ENCODE measurements around the gene AKR1D1. TPM values are rescaled to one million over a fixed set of nuclear protein-coding genes. Genes with fewer than 3 reads are reported as not detected.

The AKR1D1 gene
- total and polyA plus RNA-seq, 2 experiments from 2014 or later: 0.18 TPM; not detected in 1

DNA sequence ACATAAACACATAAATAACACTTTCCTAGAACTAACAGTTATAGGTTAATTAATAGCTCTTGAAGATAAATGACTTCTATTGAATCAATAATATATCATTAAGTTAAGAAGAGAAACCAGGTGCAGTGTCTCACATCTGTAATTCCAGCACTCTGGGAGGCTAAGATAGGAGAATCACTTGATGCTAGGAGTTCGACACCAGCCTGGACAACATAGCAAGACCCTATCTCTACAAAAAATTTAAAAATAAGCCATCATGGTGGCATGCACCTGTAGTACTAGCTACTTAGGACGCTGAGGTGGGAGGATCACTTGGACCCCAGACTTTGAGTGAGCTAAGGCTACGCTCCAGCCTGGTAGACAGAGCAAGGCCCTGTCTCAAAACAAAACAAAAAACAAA is 38.8 kb downstream of the AKR1D1 start:
- H3K27me3 ChIP-seq: no peaks in the 10 kb centered on the region
- H3K4me3 ChIP-seq: no peak overlapping the region
- H3K9me3 ChIP-seq (ENCODE audit: low read depth): no peaks in the 10 kb centered on the region
- no peaks in the 10 kb centered on the region for H3K36me3 ChIP-seq
- no peak for DNase-seq (ENCODE audit: low read depth in 1 of 2, low spot score in 1 of 2)
- peaks cover 12% of the 10 kb centered on the region for H3K4me1 ChIP-seq (ENCODE audit: low read depth)
- TF ChIP-seq, protein P1, sequence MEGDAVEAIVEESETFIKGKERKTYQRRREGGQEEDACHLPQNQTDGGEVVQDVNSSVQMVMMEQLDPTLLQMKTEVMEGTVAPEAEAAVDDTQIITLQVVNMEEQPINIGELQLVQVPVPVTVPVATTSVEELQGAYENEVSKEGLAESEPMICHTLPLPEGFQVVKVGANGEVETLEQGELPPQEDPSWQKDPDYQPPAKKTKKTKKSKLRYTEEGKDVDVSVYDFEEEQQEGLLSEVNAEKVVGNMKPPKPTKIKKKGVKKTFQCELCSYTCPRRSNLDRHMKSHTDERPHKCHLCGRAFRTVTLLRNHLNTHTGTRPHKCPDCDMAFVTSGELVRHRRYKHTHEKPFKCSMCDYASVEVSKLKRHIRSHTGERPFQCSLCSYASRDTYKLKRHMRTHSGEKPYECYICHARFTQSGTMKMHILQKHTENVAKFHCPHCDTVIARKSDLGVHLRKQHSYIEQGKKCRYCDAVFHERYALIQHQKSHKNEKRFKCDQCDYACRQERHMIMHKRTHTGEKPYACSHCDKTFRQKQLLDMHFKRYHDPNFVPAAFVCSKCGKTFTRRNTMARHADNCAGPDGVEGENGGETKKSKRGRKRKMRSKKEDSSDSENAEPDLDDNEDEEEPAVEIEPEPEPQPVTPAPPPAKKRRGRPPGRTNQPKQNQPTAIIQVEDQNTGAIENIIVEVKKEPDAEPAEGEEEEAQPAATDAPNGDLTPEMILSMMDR (IDR thresholded peaks at IDR 0.05; ENCODE audit: low read depth, low read length): no peak
- H3K27ac ChIP-seq: no peak overlapping the region

DNA sequence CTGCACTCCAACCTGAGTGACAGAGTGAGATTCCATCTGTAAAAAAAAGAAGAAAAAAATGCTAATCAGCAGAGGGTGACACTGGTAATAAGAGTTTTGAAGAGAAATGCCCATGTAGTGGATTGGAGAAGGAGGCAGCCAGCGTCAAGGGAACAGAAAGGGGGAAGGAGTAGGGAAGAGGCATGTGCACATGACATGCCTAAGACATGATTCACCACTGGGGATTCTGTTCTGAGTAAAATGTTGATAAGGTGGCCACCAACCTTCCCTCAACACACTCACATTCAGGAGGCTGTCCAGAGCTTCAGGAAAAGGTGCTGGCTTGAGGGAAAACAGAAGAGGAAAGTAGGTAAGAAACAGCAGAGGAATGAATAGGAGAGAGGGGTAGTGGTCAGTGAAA is 39.9 kb downstream of the AKR1D1 start:
- no peaks in the 10 kb centered on the region for H3K27me3 ChIP-seq
- H3K4me3 ChIP-seq: no peak overlapping the region
- no peaks in the 10 kb centered on the region for H3K9me3 ChIP-seq (ENCODE audit: low read depth)
- H3K27ac ChIP-seq: no peak overlapping the region
- no peaks in the 10 kb centered on the region for H3K36me3 ChIP-seq
- TF ChIP-seq, protein P1 (IDR thresholded peaks at IDR 0.05; ENCODE audit: low read depth, low read length): no peak
- peaks cover 18% of the 10 kb centered on the region for H3K4me1 ChIP-seq (ENCODE audit: low read depth)
- peak in 1 of 2 donors; percentile 92 for DNase-seq (ENCODE audit: low read depth in 1 of 2, low spot score in 1 of 2)

- TF ChIP-seq, protein P1 (IDR thresholded peaks at IDR 0.05; ENCODE audit: low read depth, low read length): no peak
- Histone ChIP-seq H3K9me3 (ENCODE audit: low read depth) (no peaks in the 10 kb centered on the region), H3K4me1 (ENCODE audit: low read depth) (peaks cover 12% of the 10 kb centered on the region), H3K36me3 (no peaks in the 10 kb centered on the region), H3K27me3 (no peaks in the 10 kb centered on the region), H3K4me3 (no peak overlapping the region), H3K27ac (no peak overlapping the region)
- no peak for DNase-seq (ENCODE audit: low read depth in 1 of 2, low spot score in 1 of 2)
Measured at GRCh38 chr7:138116892-138117291, 40.6 kb downstream of the AKR1D1 start.

DNA sequence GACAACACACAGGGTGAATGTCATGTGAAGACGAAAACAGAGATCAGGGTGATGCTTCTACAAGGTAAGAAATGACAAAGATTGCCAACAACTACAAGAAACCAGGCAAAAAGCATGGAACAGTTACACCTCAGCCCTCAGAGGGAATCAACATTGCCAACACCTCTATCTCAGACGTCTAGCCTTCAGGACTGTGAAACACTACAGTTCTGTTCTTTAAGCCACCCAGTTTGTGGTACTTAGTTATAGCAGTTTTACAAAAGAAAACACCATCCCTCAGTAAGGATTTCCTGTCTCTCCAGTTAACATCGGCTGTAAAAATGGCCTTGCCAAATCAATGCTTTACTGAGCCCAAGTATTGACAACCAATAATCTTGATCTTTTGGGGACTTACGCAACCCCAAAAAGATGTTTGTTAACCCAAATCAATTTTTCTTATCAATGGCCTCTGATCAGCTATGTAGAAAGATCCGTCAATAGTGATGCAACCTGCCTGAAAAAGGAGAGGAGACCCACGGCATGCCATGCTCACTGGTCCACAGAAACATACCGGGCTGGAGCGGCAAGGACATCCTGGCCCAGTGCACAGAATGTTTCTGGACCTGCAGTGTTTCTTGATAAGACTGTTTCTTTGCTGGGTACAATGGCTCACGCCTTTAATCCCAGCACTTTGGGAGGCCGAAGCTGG is 44.0 kb downstream of the AKR1D1 start:
- no peaks in the 10 kb centered on the region for H3K9me3 ChIP-seq (ENCODE audit: low read depth)
- H3K4me3 ChIP-seq: no peak overlapping the region
- no peaks in the 10 kb centered on the region for H3K36me3 ChIP-seq
- H3K27ac ChIP-seq: no peak overlapping the region
- TF ChIP-seq, protein P1 (IDR thresholded peaks at IDR 0.05; ENCODE audit: low read depth, low read length): no peak
- peaks cover 18% of the 10 kb centered on the region for H3K4me1 ChIP-seq (ENCODE audit: low read depth)
- no peak for DNase-seq (ENCODE audit: low read depth in 1 of 2, low spot score in 1 of 2)
- no peaks in the 10 kb centered on the region for H3K27me3 ChIP-seq

DNA sequence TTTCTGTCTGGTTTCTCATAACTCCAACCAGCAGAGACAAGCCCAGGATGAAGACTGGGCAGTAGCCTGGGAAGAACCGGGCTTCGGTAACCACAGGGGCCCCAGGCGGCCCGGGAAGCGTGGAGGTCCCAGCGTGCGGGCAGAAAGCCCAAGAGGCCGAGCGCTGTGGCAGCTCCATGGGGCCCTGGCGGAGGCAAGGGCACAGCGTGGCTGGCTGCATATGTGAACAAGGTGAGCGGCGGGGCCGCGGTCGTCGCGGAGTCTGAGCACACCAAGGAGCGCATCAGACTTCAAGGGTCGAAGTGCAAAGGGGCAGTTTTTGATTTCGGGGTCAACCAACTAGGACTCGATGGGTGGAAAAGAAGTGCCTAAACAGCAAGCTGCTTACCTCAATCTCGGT is 45.9 kb downstream of the AKR1D1 start:
- no peaks in the 10 kb centered on the region for H3K36me3 ChIP-seq
- DNase-seq (ENCODE audit: low read depth in 1 of 2, low spot score in 1 of 2): no peak
- no peak overlapping the region for H3K27ac ChIP-seq
- no peaks in the 10 kb centered on the region for H3K9me3 ChIP-seq (ENCODE audit: low read depth)
- TF ChIP-seq, protein P1 (IDR thresholded peaks at IDR 0.05; ENCODE audit: low read depth, low read length): no peak
- H3K4me1 ChIP-seq (ENCODE audit: low read depth): peaks cover 26% of the 10 kb centered on the region
- H3K4me3 ChIP-seq: no peak overlapping the region
- no peaks in the 10 kb centered on the region for H3K27me3 ChIP-seq

All from cardiac muscle cell (in vitro differentiated cells and primary cell).